ENCODE data around the gene FAM111A.
"Not testable (repeated sequence)": the region's sequence is repeated elsewhere in the genome, so short reads cannot be mapped to it uniquely, and the experiment has no call there.

FAM111A gene

GRCh38 chr11:59112494-59112893, 30.2 kb upstream of the FAM111A start:
- Histone ChIP-seq H3K4me1 (ENCODE audit: control insufficient read depth in 5 of 5, insufficient read depth in 5 of 5, low read length in 5 of 5) (peaks cover 0 to 3% (median 1%) of the 10 kb centered on the region in 5 donors), H3K27ac (ENCODE audit: low read depth, low read length) (no peak overlapping the region), H3K9ac (ENCODE audit: low read length in 5 of 5) (no peak overlapping the region), H3K9me3 (ENCODE audit: control insufficient read depth in 5 of 5, low read length in 5 of 5) (peaks cover 0 to 2% (median 2%) of the 10 kb centered on the region in 5 donors), H3K27me3 (ENCODE audit: control insufficient read depth in 5 of 5, insufficient read depth in 4 of 5, low read length in 5 of 5) (no peaks in the 10 kb centered on the region), H3K36me3 (ENCODE audit: control insufficient read depth in 5 of 5, insufficient read depth in 5 of 5, low read length in 5 of 5) (no peaks in the 10 kb centered on the region), H3K4me3 (ENCODE audit: low read depth in 1 of 5, low read length in 5 of 5) (no peak overlapping the region)

GRCh38 chr11:59114344-59114743, 28.3 kb upstream of the FAM111A start:
- Histone ChIP-seq H3K9ac (ENCODE audit: low read length in 5 of 5) (no peak overlapping the region), H3K27ac (ENCODE audit: low read depth, low read length) (no peak overlapping the region), H3K27me3 (ENCODE audit: control insufficient read depth in 5 of 5, insufficient read depth in 4 of 5, low read length in 5 of 5) (no peaks in the 10 kb centered on the region), H3K36me3 (ENCODE audit: control insufficient read depth in 5 of 5, insufficient read depth in 5 of 5, low read length in 5 of 5) (no peaks in the 10 kb centered on the region), H3K4me1 (ENCODE audit: control insufficient read depth in 5 of 5, insufficient read depth in 5 of 5, low read length in 5 of 5) (no peaks in the 10 kb centered on the region), H3K4me3 (ENCODE audit: low read depth in 1 of 5, low read length in 5 of 5) (no peak overlapping the region), H3K9me3 (ENCODE audit: control insufficient read depth in 5 of 5, low read length in 5 of 5) (peaks cover 4 to 19% (median 17%) of the 10 kb centered on the region in 5 donors)

GRCh38 chr11:59115553-59115952, 27.1 kb upstream of the FAM111A start:
- H3K9ac ChIP-seq (ENCODE audit: low read length in 5 of 5), result no peak overlapping the region
- H3K36me3 ChIP-seq (ENCODE audit: control insufficient read depth in 5 of 5, insufficient read depth in 5 of 5, low read length in 5 of 5), result no peaks in the 10 kb centered on the region
- H3K27me3 ChIP-seq (ENCODE audit: control insufficient read depth in 5 of 5, insufficient read depth in 4 of 5, low read length in 5 of 5), result no peaks in the 10 kb centered on the region
- H3K27ac ChIP-seq (ENCODE audit: low read depth, low read length), result no peak overlapping the region
- H3K9me3 ChIP-seq (ENCODE audit: control insufficient read depth in 5 of 5, low read length in 5 of 5), result peaks cover 4 to 20% (median 17%) of the 10 kb centered on the region in 5 donors
- no peak overlapping the region for H3K4me3 ChIP-seq (ENCODE audit: low read depth in 1 of 5, low read length in 5 of 5)
- H3K4me1 ChIP-seq (ENCODE audit: control insufficient read depth in 5 of 5, insufficient read depth in 5 of 5, low read length in 5 of 5), result no peaks in the 10 kb centered on the region

- Histone ChIP-seq H3K4me1 (ENCODE audit: control insufficient read depth in 5 of 5, insufficient read depth in 5 of 5, low read length in 5 of 5) (no peaks in the 10 kb centered on the region), H3K27ac (ENCODE audit: low read depth, low read length) (no peak overlapping the region), H3K4me3 (ENCODE audit: low read depth in 1 of 5, low read length in 5 of 5) (peak overlapping the region in 1 of 5 donors; percentile 7), H3K36me3 (ENCODE audit: control insufficient read depth in 5 of 5, insufficient read depth in 5 of 5, low read length in 5 of 5) (no peaks in the 10 kb centered on the region), H3K9me3 (ENCODE audit: control insufficient read depth in 5 of 5, low read length in 5 of 5) (peaks cover 4 to 20% (median 17%) of the 10 kb centered on the region in 5 donors), H3K27me3 (ENCODE audit: control insufficient read depth in 5 of 5, insufficient read depth in 4 of 5, low read length in 5 of 5) (no peaks in the 10 kb centered on the region), H3K9ac (ENCODE audit: low read length in 5 of 5) (no peak overlapping the region)
Measured at GRCh38 chr11:59117774-59118173, 24.9 kb upstream of the FAM111A start.

GRCh38 chr11:59119826-59120225, 22.8 kb upstream of the FAM111A start:
- H3K9me3 ChIP-seq (ENCODE audit: control insufficient read depth in 5 of 5, low read length in 5 of 5), result peaks cover 4 to 20% (median 17%) of the 10 kb centered on the region in 5 donors
- no peaks in the 10 kb centered on the region for H3K27me3 ChIP-seq (ENCODE audit: control insufficient read depth in 5 of 5, insufficient read depth in 4 of 5, low read length in 5 of 5)
- no peaks in the 10 kb centered on the region for H3K4me1 ChIP-seq (ENCODE audit: control insufficient read depth in 5 of 5, insufficient read depth in 5 of 5, low read length in 5 of 5)
- H3K9ac ChIP-seq (ENCODE audit: low read length in 5 of 5), result no peak overlapping the region
- H3K4me3 ChIP-seq (ENCODE audit: low read depth in 1 of 5, low read length in 5 of 5), result no peak overlapping the region
- H3K36me3 ChIP-seq (ENCODE audit: control insufficient read depth in 5 of 5, insufficient read depth in 5 of 5, low read length in 5 of 5), result no peaks in the 10 kb centered on the region
- no peak overlapping the region for H3K27ac ChIP-seq (ENCODE audit: low read depth, low read length)

- Histone ChIP-seq H3K9me3 (ENCODE audit: control insufficient read depth in 5 of 5, low read length in 5 of 5) (peaks cover 0 to 2% (median 0%) of the 10 kb centered on the region in 5 donors), H3K36me3 (ENCODE audit: control insufficient read depth in 5 of 5, insufficient read depth in 5 of 5, low read length in 5 of 5) (peaks cover 0 to 25% (median 13%) of the 10 kb centered on the region in 5 donors), H3K4me1 (ENCODE audit: control insufficient read depth in 5 of 5, insufficient read depth in 5 of 5, low read length in 5 of 5) (peaks cover 0 to 8% (median 5%) of the 10 kb centered on the region in 5 donors), H3K9ac (ENCODE audit: low read length in 5 of 5) (no peak overlapping the region), H3K27ac (ENCODE audit: low read depth, low read length) (no peak overlapping the region), H3K4me3 (ENCODE audit: low read depth in 1 of 5, low read length in 5 of 5) (peak overlapping the region in 3 of 5 donors; percentile 13 to 53 (median 39)), H3K27me3 (ENCODE audit: control insufficient read depth in 5 of 5, insufficient read depth in 4 of 5, low read length in 5 of 5) (no peaks in the 10 kb centered on the region)
Measured at GRCh38 chr11:59135648-59136461, 6.8 kb upstream of the FAM111A start.

GRCh38 chr11:59136551-59136950, 6.1 kb upstream of the FAM111A start:
- not testable (repeated sequence) for H3K27ac ChIP-seq (ENCODE audit: low read depth, low read length); H3K4me1 ChIP-seq (ENCODE audit: control insufficient read depth in 5 of 5, insufficient read depth in 5 of 5, low read length in 5 of 5); H3K9me3 ChIP-seq (ENCODE audit: control insufficient read depth in 5 of 5, low read length in 5 of 5); H3K27me3 ChIP-seq (ENCODE audit: control insufficient read depth in 5 of 5, insufficient read depth in 4 of 5, low read length in 5 of 5); H3K4me3 ChIP-seq (ENCODE audit: low read depth in 1 of 5, low read length in 5 of 5); H3K9ac ChIP-seq (ENCODE audit: low read length in 5 of 5)
- H3K36me3 ChIP-seq (ENCODE audit: control insufficient read depth in 5 of 5, insufficient read depth in 5 of 5, low read length in 5 of 5), result peaks cover 0 to 25% (median 13%) of the 10 kb centered on the region in 5 donors

- Histone ChIP-seq H3K4me3 (ENCODE audit: low read depth in 1 of 5, low read length in 5 of 5) (no peak overlapping the region), H3K9me3 (ENCODE audit: control insufficient read depth in 5 of 5, low read length in 5 of 5) (no peaks in the 10 kb centered on the region), H3K9ac (ENCODE audit: low read length in 5 of 5) (no peak overlapping the region), H3K4me1 (ENCODE audit: control insufficient read depth in 5 of 5, insufficient read depth in 5 of 5, low read length in 5 of 5) (peaks cover 0 to 11% (median 11%) of the 10 kb centered on the region in 5 donors), H3K27ac (ENCODE audit: low read depth, low read length) (no peak overlapping the region), H3K36me3 (ENCODE audit: control insufficient read depth in 5 of 5, insufficient read depth in 5 of 5, low read length in 5 of 5) (peaks cover 0 to 21% (median 10%) of the 10 kb centered on the region in 5 donors), H3K27me3 (ENCODE audit: control insufficient read depth in 5 of 5, insufficient read depth in 4 of 5, low read length in 5 of 5) (no peaks in the 10 kb centered on the region)
Measured at GRCh38 chr11:59137190-59137589, 5.5 kb upstream of the FAM111A start.

- no peaks in the 10 kb centered on the region for H3K9me3 ChIP-seq (ENCODE audit: control insufficient read depth in 5 of 5, low read length in 5 of 5)
- no peak overlapping the region for H3K4me3 ChIP-seq (ENCODE audit: low read depth in 1 of 5, low read length in 5 of 5)
- H3K4me1 ChIP-seq (ENCODE audit: control insufficient read depth in 5 of 5, insufficient read depth in 5 of 5, low read length in 5 of 5), result peaks cover 0 to 25% (median 24%) of the 10 kb centered on the region in 5 donors
- no peaks in the 10 kb centered on the region for H3K27me3 ChIP-seq (ENCODE audit: control insufficient read depth in 5 of 5, insufficient read depth in 4 of 5, low read length in 5 of 5)
- H3K27ac ChIP-seq (ENCODE audit: low read depth, low read length), result no peak overlapping the region
- no peak overlapping the region for H3K9ac ChIP-seq (ENCODE audit: low read length in 5 of 5)
- H3K36me3 ChIP-seq (ENCODE audit: control insufficient read depth in 5 of 5, insufficient read depth in 5 of 5, low read length in 5 of 5), result peaks cover 0 to 14% (median 7%) of the 10 kb centered on the region in 5 donors
Measured at GRCh38 chr11:59138643-59139042, 4.0 kb upstream of the FAM111A start.

- H3K27me3 ChIP-seq (ENCODE audit: control insufficient read depth in 5 of 5, insufficient read depth in 4 of 5, low read length in 5 of 5), result no peaks in the 10 kb centered on the region
- no peaks in the 10 kb centered on the region for H3K9me3 ChIP-seq (ENCODE audit: control insufficient read depth in 5 of 5, low read length in 5 of 5)
- H3K4me3 ChIP-seq (ENCODE audit: low read depth in 1 of 5, low read length in 5 of 5), result no peak overlapping the region
- no peak overlapping the region for H3K9ac ChIP-seq (ENCODE audit: low read length in 5 of 5)
- no peak overlapping the region for H3K27ac ChIP-seq (ENCODE audit: low read depth, low read length)
- H3K36me3 ChIP-seq (ENCODE audit: control insufficient read depth in 5 of 5, insufficient read depth in 5 of 5, low read length in 5 of 5), result peaks cover 0 to 4% (median 0%) of the 10 kb centered on the region in 5 donors
- peaks cover 0 to 43% (median 42%) of the 10 kb centered on the region in 5 donors for H3K4me1 ChIP-seq (ENCODE audit: control insufficient read depth in 5 of 5, insufficient read depth in 5 of 5, low read length in 5 of 5)
Measured at GRCh38 chr11:59141191-59141590, 1.5 kb upstream of the FAM111A start.

Measured in subcutaneous abdominal adipose tissue (tissue), 5 donors.